Measurements from ENCODE around the gene SERPINB12.

The SERPINB12 gene

GRCh38 chr18:63542069-63542468 lies at the start of gene SERPINB12:
Gene SERPINB12, plus strand, starts transcription at chr18:63542369. Its CDS starts 13,791 bp downstream, at chr18:63556160.
- Mint-ChIP-seq H3K4me3 (no peak within 1 kb of the TSS), H3K36me3 (no peaks in the 10 kb centered on the region), H3K4me1 (no peaks in the 10 kb centered on the region), H3K27me3 (peaks cover 15% of the 10 kb centered on the region), H3K9me3 (no peaks in the 10 kb centered on the region), H3K27ac (no peak within 1 kb of the TSS)
- no peak for ATAC-seq

- Mint-ChIP-seq H3K9me3 (no peaks in the 10 kb centered on the region), H3K4me3 (no peak overlapping the region), H3K27me3 (no peaks in the 10 kb centered on the region), H3K27ac (no peak overlapping the region), H3K4me1 (no peaks in the 10 kb centered on the region), H3K36me3 (no peaks in the 10 kb centered on the region)
- ATAC-seq = no peak
These were observed 49.3 kb upstream of the SERPINB12 start for GRCh38 chr18:63492851-63493250.

GRCh38 chr18:63495675-63496074 lies 46.5 kb upstream of the SERPINB12 start:
- no peak for ATAC-seq
- Mint-ChIP-seq H3K36me3 (no peaks in the 10 kb centered on the region), H3K27me3 (no peaks in the 10 kb centered on the region), H3K9me3 (no peaks in the 10 kb centered on the region), H3K4me1 (no peaks in the 10 kb centered on the region), H3K4me3 (no peak overlapping the region), H3K27ac (no peak overlapping the region)

GRCh38 chr18:63505566-63506335 lies 36.4 kb upstream of the SERPINB12 start:
- ATAC-seq = no peak
- H3K4me1 Mint-ChIP-seq = no peaks in the 10 kb centered on the region

GRCh38 chr18:63506336-63506646 lies 35.9 kb upstream of the SERPINB12 start:
- Mint-ChIP-seq H3K27me3 (peaks cover 48% of the 10 kb centered on the region), H3K27ac (no peak overlapping the region), H3K4me1 (no peaks in the 10 kb centered on the region), H3K4me3 (no peak overlapping the region), H3K36me3 (no peaks in the 10 kb centered on the region), H3K9me3 (no peaks in the 10 kb centered on the region)
- ATAC-seq = no peak

More at GRCh38 chr18:63505566-63506335, 36.4 kb upstream of the SERPINB12 start:
- Mint-ChIP-seq H3K4me3 (no peak overlapping the region), H3K27me3 (peaks cover 43% of the 10 kb centered on the region), H3K36me3 (no peaks in the 10 kb centered on the region), H3K27ac (no peak overlapping the region), H3K9me3 (no peaks in the 10 kb centered on the region)

GRCh38 chr18:63508596-63508995 lies 33.6 kb upstream of the SERPINB12 start:
- H3K4me3 Mint-ChIP-seq = no peak overlapping the region
- no peak for ATAC-seq
- H3K27ac Mint-ChIP-seq = no peak overlapping the region
- H3K4me1 Mint-ChIP-seq = no peaks in the 10 kb centered on the region
- no peaks in the 10 kb centered on the region for H3K9me3 Mint-ChIP-seq
- peaks cover 64% of the 10 kb centered on the region for H3K27me3 Mint-ChIP-seq
- H3K36me3 Mint-ChIP-seq = no peaks in the 10 kb centered on the region

- Mint-ChIP-seq H3K4me1 (no peaks in the 10 kb centered on the region), H3K27ac (no peak overlapping the region), H3K9me3 (no peaks in the 10 kb centered on the region), H3K4me3 (no peak overlapping the region), H3K27me3 (peaks cover 49% of the 10 kb centered on the region), H3K36me3 (no peaks in the 10 kb centered on the region)
- ATAC-seq = no peak
These were observed 30.9 kb upstream of the SERPINB12 start for GRCh38 chr18:63511285-63511684.

GRCh38 chr18:63514326-63514725 lies 27.8 kb upstream of the SERPINB12 start:
- ATAC-seq = no peak

GRCh38 chr18:63514888-63515678 lies 27.1 kb upstream of the SERPINB12 start:
- Mint-ChIP-seq H3K36me3 (no peaks in the 10 kb centered on the region), H3K27me3 (peaks cover 35% of the 10 kb centered on the region), H3K27ac (no peak overlapping the region), H3K4me3 (no peak overlapping the region), H3K4me1 (no peaks in the 10 kb centered on the region), H3K9me3 (no peaks in the 10 kb centered on the region)
- no peak for ATAC-seq

More at GRCh38 chr18:63514326-63514725, 27.8 kb upstream of the SERPINB12 start:
- no peak overlapping the region for H3K4me3 Mint-ChIP-seq
- no peak overlapping the region for H3K27ac Mint-ChIP-seq
- no peaks in the 10 kb centered on the region for H3K9me3 Mint-ChIP-seq
- no peaks in the 10 kb centered on the region for H3K36me3 Mint-ChIP-seq
- H3K27me3 Mint-ChIP-seq = peaks cover 38% of the 10 kb centered on the region
- H3K4me1 Mint-ChIP-seq = no peaks in the 10 kb centered on the region

GRCh38 chr18:63515801-63516200 lies 26.4 kb upstream of the SERPINB12 start:
- Mint-ChIP-seq H3K36me3 (no peaks in the 10 kb centered on the region), H3K9me3 (no peaks in the 10 kb centered on the region), H3K27ac (no peak overlapping the region), H3K4me3 (no peak overlapping the region), H3K27me3 (peaks cover 31% of the 10 kb centered on the region), H3K4me1 (no peaks in the 10 kb centered on the region)
- no peak for ATAC-seq

GRCh38 chr18:63518178-63519012 lies 23.8 kb upstream of the SERPINB12 start:
- H3K9me3 Mint-ChIP-seq = no peaks in the 10 kb centered on the region
- ATAC-seq = peak; percentile 77
- H3K36me3 Mint-ChIP-seq = no peaks in the 10 kb centered on the region
- peaks cover 15% of the 10 kb centered on the region for H3K27me3 Mint-ChIP-seq
- no peak overlapping the region for H3K4me3 Mint-ChIP-seq
- no peaks in the 10 kb centered on the region for H3K4me1 Mint-ChIP-seq
- H3K27ac Mint-ChIP-seq = no peak overlapping the region

GRCh38 chr18:63520053-63520685 lies 22.0 kb upstream of the SERPINB12 start:
- Mint-ChIP-seq H3K4me3 (no peak overlapping the region), H3K27me3 (peaks cover 20% of the 10 kb centered on the region), H3K27ac (no peak overlapping the region), H3K36me3 (no peaks in the 10 kb centered on the region), H3K9me3 (no peaks in the 10 kb centered on the region), H3K4me1 (no peaks in the 10 kb centered on the region)
- ATAC-seq = no peak

- Mint-ChIP-seq H3K4me1 (no peaks in the 10 kb centered on the region), H3K9me3 (no peaks in the 10 kb centered on the region), H3K4me3 (no peak overlapping the region), H3K27ac (no peak overlapping the region), H3K27me3 (peaks cover 13% of the 10 kb centered on the region), H3K36me3 (no peaks in the 10 kb centered on the region)
- ATAC-seq = no peak
These were observed 18.5 kb upstream of the SERPINB12 start for GRCh38 chr18:63523660-63524059.

- H3K27ac Mint-ChIP-seq = no peak overlapping the region
- no peak overlapping the region for H3K4me3 Mint-ChIP-seq
- no peak for ATAC-seq
- no peaks in the 10 kb centered on the region for H3K9me3 Mint-ChIP-seq
- no peaks in the 10 kb centered on the region for H3K4me1 Mint-ChIP-seq
- H3K27me3 Mint-ChIP-seq = peaks cover 9% of the 10 kb centered on the region
- H3K36me3 Mint-ChIP-seq = no peaks in the 10 kb centered on the region
These were observed 14.9 kb upstream of the SERPINB12 start for GRCh38 chr18:63527251-63527650.
